ENCODE data around the gene CSMD2. TPM values are rescaled to one million over a fixed set of nuclear protein-coding genes. Genes with fewer than 3 reads are reported as not detected.

The CSMD2 gene
- total RNA-seq, 1 experiment from 2014 or later, result 0.22 TPM

DNA sequence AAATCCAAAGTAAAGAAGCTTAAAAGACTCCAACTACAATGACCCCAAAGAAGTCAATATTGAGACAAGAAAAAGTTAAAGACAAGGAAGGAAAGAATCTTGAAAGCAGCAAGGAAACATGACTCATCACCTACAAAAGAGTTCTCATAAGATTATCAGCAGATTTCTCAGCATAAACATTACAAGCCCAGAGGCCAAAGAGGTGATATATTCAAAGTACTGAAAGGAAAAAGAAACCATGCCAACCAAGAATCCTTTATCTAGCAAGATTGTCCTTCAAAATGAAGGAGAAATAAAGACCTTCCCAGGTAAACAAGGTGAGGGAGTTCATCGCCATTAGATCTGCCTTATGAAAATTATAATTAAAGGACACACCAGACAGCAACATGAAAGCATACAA is 49.8 kb downstream of the CSMD2 start:
- ChIA-PET CTCF (interaction anchor here (1.5 to 2.2 kb wide), 3 partner anchors 48 to 627 kb away, joined by 3 to 12 read pairs (median 12); no protein-coding TSS in a partner anchor), RAD21 (ENCODE audit: low non-redundant PET in 1 of 2, low total read pairs in 2 of 2, uncharacterized antibody in 2 of 2, unreplicated experiment in 2 of 2) (no interaction called here), POLR2A (no interaction called here)
- H3K4me3 ChIP-seq (replicated peaks in 1 of 2; ENCODE audit: low read depth in 1 of 2, low read length in 2 of 2), result no peak overlapping the region
- no peaks in the 10 kb centered on the region for H4K20me1 ChIP-seq (ENCODE audit: insufficient read depth)
- H3K79me2 ChIP-seq (ENCODE audit: insufficient read depth, low read length), result no peaks in the 10 kb centered on the region
- H3K9me3 ChIP-seq (ENCODE audit: control insufficient read depth in 1 of 2, insufficient read depth in 1 of 2, low read depth in 1 of 2, low read length in 2 of 2), result 0 out of 4 replicates have a peak, but pooled peaks cover 0 to 5% of the 10 kb centered on the region in 2 experiments
- intact Hi-C loops (cut with micrococcal nuclease), result no loop called here
- no peak overlapping the region for H2AFZ ChIP-seq (ENCODE audit: low read depth, low read length, poor library complexity, severe bottlenecking)
- ATAC-seq, result no peak
- no TSS peak for BruUV-seq (replicated peaks)
- no peaks in the 10 kb centered on the region for H3K4me1 ChIP-seq (ENCODE audit: control insufficient read depth in 1 of 2, insufficient read depth in 2 of 2, low read length in 2 of 2)
- no peak for DNase-seq (ENCODE audit: low read depth, low spot score)
- H3K36me3 ChIP-seq (ENCODE audit: control insufficient read depth in 1 of 2, insufficient read depth in 2 of 2, low read length in 2 of 2), result no peaks in the 10 kb centered on the region
- peaks cover 5% of the 10 kb centered on the region; the same call in 1 of the 2 replicates for H3K27me3 ChIP-seq (ENCODE audit: insufficient read depth, low read length)
- H3K27ac ChIP-seq (ENCODE audit: low read depth, low read length), result no peak overlapping the region
- no peak for TF ChIP-seq POLR2A (IDR thresholded peaks at IDR 0.05; ENCODE audit: borderline replicate concordance, extremely low read depth, insufficient read depth, insufficient read length)
- TF ChIP-seq JUND (IDR thresholded peaks at IDR 0.05), result no peak
- no peak for TF ChIP-seq CTCF (IDR thresholded peaks at IDR 0.05 in 2 of 3, conservative IDR thresholded peaks at IDR 0.05 in 1 of 3; ENCODE audit: borderline replicate concordance in 1 of 3, insufficient read depth in 1 of 3, low read depth in 2 of 3, low read length in 2 of 3)
- TF ChIP-seq SP1 (IDR thresholded peaks at IDR 0.05; ENCODE audit: low read depth), result no peak
- TF ChIP-seq TCF7L2 (IDR thresholded peaks at IDR 0.05; ENCODE audit: borderline replicate concordance, extremely low read depth, insufficient read depth, insufficient read length), result no peak
- no peak for TF ChIP-seq EZH2phosphoT487 (IDR thresholded peaks at IDR 0.05; ENCODE audit: borderline replicate concordance)
- no peak for TF ChIP-seq REST (IDR thresholded peaks at IDR 0.05; ENCODE audit: low read depth)
- no peak overlapping the region for H3K9ac ChIP-seq (ENCODE audit: low read length)
- no peak overlapping the region for H3K4me2 ChIP-seq (ENCODE audit: low read length)
- no peaks in the 10 kb centered on the region for H3K9me2 ChIP-seq (ENCODE audit: insufficient read depth)
